Stimulated activated CD8-positive, alpha-beta memory T cell treated with anti-CD3 and anti-CD28 coated beads, Interleukin-2, amount 100 ng/mL, for 1 hour (primary cell): Measurements from ENCODE around the gene CCDC3.
"Not testable (repeated sequence)": the region's sequence is repeated elsewhere in the genome, so short reads cannot be mapped to it uniquely, and the experiment has no call there.

ENCODE experiments used
- DNase-seq, 2 donors: peaks; one replicate each; pipeline ENCODE4 v3.0.0-alpha.2; 2020; ENCODE audit warnings: low read depth in 2 of 2

CCDC3 gene

GRCh38 chr10:12888470-12888869 is 113.0 kb downstream of the CCDC3 start:
- no peak for DNase-seq

- no peak for DNase-seq
Observed at GRCh38 chr10:12887780-12888179, 113.7 kb downstream of the CCDC3 start.

- DNase-seq: no peak
Observed at GRCh38 chr10:12884851-12885250, 116.7 kb downstream of the CCDC3 start.

GRCh38 chr10:12880423-12880822 is 121.1 kb downstream of the CCDC3 start:
- no peak for DNase-seq

GRCh38 chr10:12877150-12877549 is 124.4 kb downstream of the CCDC3 start:
- no peak for DNase-seq

GRCh38 chr10:12876266-12876665 is 125.2 kb downstream of the CCDC3 start:
- DNase-seq: no peak

- no peak for DNase-seq
Observed at GRCh38 chr10:12875100-12875499, 126.4 kb downstream of the CCDC3 start.

- DNase-seq: no peak
Observed at GRCh38 chr10:12874501-12874900, 127.0 kb downstream of the CCDC3 start.

GRCh38 chr10:12873172-12873571 is 128.3 kb downstream of the CCDC3 start:
- DNase-seq: no peak

GRCh38 chr10:12872577-12872976 is 128.9 kb downstream of the CCDC3 start:
- no peak for DNase-seq

- DNase-seq: no peak
Observed at GRCh38 chr10:12869427-12869826, 132.1 kb downstream of the CCDC3 start.

GRCh38 chr10:12868229-12868628 is 133.3 kb downstream of the CCDC3 start:
- DNase-seq: no peak

GRCh38 chr10:12865515-12865914 is 136.0 kb downstream of the CCDC3 start:
- not testable (repeated sequence) for DNase-seq

- no peak for DNase-seq
Observed at GRCh38 chr10:12862459-12862858, 139.1 kb downstream of the CCDC3 start.

- no peak for DNase-seq
Observed at GRCh38 chr10:12854988-12855387, 146.5 kb downstream of the CCDC3 start.

- DNase-seq: no peak
Observed at GRCh38 chr10:12852687-12853086, 148.8 kb downstream of the CCDC3 start.

GRCh38 chr10:12849319-12850181 is 152.0 kb downstream of the CCDC3 start:
- DNase-seq: no peak

- DNase-seq: no peak
Observed at GRCh38 chr10:12848439-12849173, 152.9 kb downstream of the CCDC3 start.

GRCh38 chr10:12847361-12847975 is 154.0 kb downstream of the CCDC3 start:
- no peak for DNase-seq

- DNase-seq: no peak
Observed at GRCh38 chr10:12846718-12847117, 154.8 kb downstream of the CCDC3 start.
